GM18951 (cell line): ENCODE results near the gene COL9A2.

ENCODE experiments used
- POLR2A ChIP-seq: IDR thresholded peaks from 4 replicates; pipeline ENCODE4 v1.6.1; 2011; ENCODE audit warnings: mild to moderate bottlenecking; ENCODE audit not compliant: insufficient read length, insufficient read depth; ENCODE audit errors: extremely low read depth
- in situ Hi-C: fragments of 300-500 bp; cut with MboI; formaldehyde crosslinking; loops from one replicate; pipeline ENCODE4 v1.12.0; 2022; ENCODE audit warnings: low sequenced_read_pairs, mixed read lengths, inconsistent platforms; ENCODE audit not compliant: unreplicated experiment

COL9A2 gene

GRCh38 chr1:40341491-40342380, 24.6 kb upstream of the COL9A2 start:
- no peak for TF ChIP-seq POLR2A

GRCh38 chr1:40339420-40340323, 22.6 kb upstream of the COL9A2 start:
- in situ Hi-C loops: loop anchor here (10.0 kb wide), 1 partner anchor 255 kb away; no protein-coding TSS in a partner anchor
- TF ChIP-seq POLR2A: no peak

More at GRCh38 chr1:40341491-40342380, 24.6 kb upstream of the COL9A2 start:
- in situ Hi-C loops: no loop called here

- no peak for TF ChIP-seq POLR2A
- in situ Hi-C loops: loop anchor here (10.0 kb wide), 1 partner anchor 254 kb away; no protein-coding TSS in a partner anchor
Observed at GRCh38 chr1:40338745-40339419, 21.8 kb upstream of the COL9A2 start.

- no peak for TF ChIP-seq POLR2A
- in situ Hi-C loops: loop anchor here (10.0 kb wide), 1 partner anchor 253 kb away; no protein-coding TSS in a partner anchor
Observed at GRCh38 chr1:40337443-40337842, 20.4 kb upstream of the COL9A2 start.

GRCh38 chr1:40332695-40333094, 15.6 kb upstream of the COL9A2 start:
- in situ Hi-C loops: loop anchor here (10.0 kb wide), 1 partner anchor 248 kb away; no protein-coding TSS in a partner anchor
- no peak for TF ChIP-seq POLR2A

- in situ Hi-C loops: loop anchor here (10.0 kb wide), 1 partner anchor 247 kb away; no protein-coding TSS in a partner anchor
Observed at GRCh38 chr1:40331403-40331802, 14.3 kb upstream of the COL9A2 start.

GRCh38 chr1:40318970-40319621, 2.0 kb upstream of the COL9A2 start:
- no peak for TF ChIP-seq POLR2A

GRCh38 chr1:40318476-40318875, 1.4 kb upstream of the COL9A2 start:
- in situ Hi-C loops: no loop called here
- no peak for TF ChIP-seq POLR2A

More at GRCh38 chr1:40318970-40319621, 2.0 kb upstream of the COL9A2 start:
- in situ Hi-C loops: no loop called here

- TF ChIP-seq POLR2A: no peak
- in situ Hi-C loops: no loop called here
Observed at GRCh38 chr1:40317394-40318074, 448 bp upstream of the COL9A2 start.

- in situ Hi-C loops: no loop called here
- TF ChIP-seq POLR2A: no peak
Observed at GRCh38 chr1:40315795-40316594, 1.1 kb downstream of the COL9A2 start.

GRCh38 chr1:40315239-40315794, 1.8 kb downstream of the COL9A2 start:
- TF ChIP-seq POLR2A: peak; percentile 35
- in situ Hi-C loops: no loop called here

GRCh38 chr1:40314721-40315238, 2.3 kb downstream of the COL9A2 start:
- TF ChIP-seq POLR2A: no peak
- in situ Hi-C loops: no loop called here
